MCF 10A (cell line): ENCODE data around the gene TSEN34. TPM values are rescaled to one million over a fixed set of nuclear protein-coding genes. Genes with fewer than 3 reads are reported as not detected.
"Not testable (repeated sequence)": the region's sequence is repeated elsewhere in the genome, so short reads cannot be mapped to it uniquely, and the experiment has no call there.

ENCODE experiments used
- BruUV-seq: library from RNA; stranded (reverse); fragments of 400-500 nt; replicated peaks from 2 replicates; lab custom pipeline; 2021; lab: Mats Ljungman, UMichigan
- CTCF ChIA-PET: fragments of 300-600 bp; sonication (Branson Sonifier 250); formaldehyde crosslinking; extraction: SDS; loops from one replicate; lab custom pipeline; 2021; ENCODE audit warnings: antibody characterized with exemption, inconsistent platforms; lab: Yijun Ruan, JAX
- POLR2A ChIA-PET: fragments of 300-600, 350-650 bp; sonication (Branson Sonifier 250); formaldehyde crosslinking; extraction: SDS; loops from one replicate; lab custom pipeline; 2020; ENCODE audit warnings: antibody characterized with exemption, inconsistent platforms; lab: Yijun Ruan, JAX
- DNase-seq: peaks from one replicate; pipeline ENCODE4 v3.0.0-alpha.2; 2018; ENCODE audit not compliant: unreplicated experiment
- H3K27ac Mint-ChIP-seq: one replicate; pipeline ENCODE4 v1.8.0; 2022; ENCODE audit warnings: mild to moderate bottlenecking, low read depth, mixed read lengths; ENCODE audit not compliant: unreplicated experiment
- H3K27me3 Mint-ChIP-seq: one replicate; pipeline ENCODE4 v1.8.0; 2022; ENCODE audit warnings: mixed read lengths; ENCODE audit not compliant: insufficient read depth, unreplicated experiment
- H3K36me3 Mint-ChIP-seq: one replicate; pipeline ENCODE4 v1.8.0; 2022; ENCODE audit warnings: mild to moderate bottlenecking, moderate library complexity, mixed read lengths; ENCODE audit not compliant: insufficient read depth, unreplicated experiment
- H3K4me1 Mint-ChIP-seq: one replicate; pipeline ENCODE4 v1.8.0; 2022; ENCODE audit warnings: mixed read lengths; ENCODE audit not compliant: insufficient read depth, unreplicated experiment
- H3K4me3 Mint-ChIP-seq: one replicate; pipeline ENCODE4 v1.8.0; 2022; ENCODE audit warnings: mild to moderate bottlenecking, moderate library complexity, mixed read lengths; ENCODE audit not compliant: unreplicated experiment
- H3K9me3 Mint-ChIP-seq: one replicate; pipeline ENCODE4 v1.8.0; 2022; ENCODE audit warnings: mixed read lengths; ENCODE audit not compliant: unreplicated experiment
- CTCF ChIP-seq: fragments of 200-600 bp; IDR thresholded peaks from one replicate; pipeline ENCODE4 v1.8.0; 2022; ENCODE audit warnings: antibody characterized with exemption, mild to moderate bottlenecking; ENCODE audit not compliant: unreplicated experiment
- intact Hi-C: fragments of 100-400 bp; cut with micrococcal nuclease; formaldehyde crosslinking; loops from 2 replicates; pipeline ENCODE4 v1.14.1; 2022
- total RNA-seq: library from RNA; stranded (reverse); gene quantifications from 2 replicates; pipeline ENCODE4 v1.2.3, GENCODE V29; 2022

Gene TSEN34
- total RNA-seq, 1 experiment from 2014 or later: 40.1 TPM

- H3K36me3 Mint-ChIP-seq: peaks cover 28% of the 10 kb centered on the region
Measured at GRCh38 chr19:54178581-54179261, 12.4 kb upstream of the TSEN34 start.

GRCh38 chr19:54179262-54179852, 11.8 kb upstream of the TSEN34 start:
- TF ChIP-seq CTCF: no peak
- no TSS peak for BruUV-seq
- peaks cover 34% of the 10 kb centered on the region for H3K36me3 Mint-ChIP-seq
- no peaks in the 10 kb centered on the region for H3K9me3 Mint-ChIP-seq
- no peaks in the 10 kb centered on the region for H3K4me1 Mint-ChIP-seq
- ChIA-PET CTCF (interaction anchor here (0.5 to 1.1 kb wide), 2 partner anchors 11 to 174 kb away, joined by 3 to 4 read pairs; no protein-coding TSS in a partner anchor), POLR2A (interaction anchor here (0.5 kb wide), 1 partner anchor 21 kb away, joined by 4 read pairs; no protein-coding TSS in a partner anchor)
- no peaks in the 10 kb centered on the region for H3K27me3 Mint-ChIP-seq
- no peak for DNase-seq
- intact Hi-C loops: no loop called here
- H3K4me3 Mint-ChIP-seq: no peak overlapping the region
- H3K27ac Mint-ChIP-seq: no peak overlapping the region

More at GRCh38 chr19:54178581-54179261, 12.4 kb upstream of the TSEN34 start:
- Mint-ChIP-seq H3K27me3 (no peaks in the 10 kb centered on the region), H3K4me3 (no peak overlapping the region), H3K4me1 (no peaks in the 10 kb centered on the region), H3K9me3 (no peaks in the 10 kb centered on the region), H3K27ac (no peak overlapping the region)
- no peak for TF ChIP-seq CTCF
- intact Hi-C loops: no loop called here
- CTCF ChIA-PET: no interaction called here
- BruUV-seq: no TSS peak
- no peak for DNase-seq
- POLR2A ChIA-PET: interaction anchor here (0.5 kb wide), 1 partner anchor 21 kb away, joined by 4 read pairs; no protein-coding TSS in a partner anchor

GRCh38 chr19:54179921-54180461, 11.1 kb upstream of the TSEN34 start:
- H3K27ac Mint-ChIP-seq: no peak overlapping the region
- BruUV-seq: no TSS peak
- DNase-seq: no peak
- no peaks in the 10 kb centered on the region for H3K27me3 Mint-ChIP-seq
- intact Hi-C loops: no loop called here
- no peak overlapping the region for H3K4me3 Mint-ChIP-seq
- CTCF ChIA-PET: interaction anchor here (0.5 to 1.1 kb wide), 3 partner anchors 12 to 174 kb away, joined by 3 to 4 read pairs (median 3); no protein-coding TSS in a partner anchor
- TF ChIP-seq CTCF: no peak
- no peaks in the 10 kb centered on the region for H3K9me3 Mint-ChIP-seq
- peaks cover 38% of the 10 kb centered on the region for H3K36me3 Mint-ChIP-seq
- POLR2A ChIA-PET: no interaction called here
- H3K4me1 Mint-ChIP-seq: no peaks in the 10 kb centered on the region

- H3K4me1 Mint-ChIP-seq: no peaks in the 10 kb centered on the region
- ChIA-PET CTCF (interaction anchor here (0.5 to 1.1 kb wide), 3 partner anchors 12 to 210 kb away, joined by 3 to 4 read pairs (median 3); no protein-coding TSS in a partner anchor), POLR2A (no interaction called here)
- peaks cover 44% of the 10 kb centered on the region for H3K36me3 Mint-ChIP-seq
- no peak overlapping the region for H3K4me3 Mint-ChIP-seq
- H3K27me3 Mint-ChIP-seq: no peaks in the 10 kb centered on the region
- no peak overlapping the region for H3K27ac Mint-ChIP-seq
- TF ChIP-seq CTCF: no peak
- no TSS peak for BruUV-seq
- DNase-seq: no peak
- intact Hi-C loops: no loop called here
- no peaks in the 10 kb centered on the region for H3K9me3 Mint-ChIP-seq
Measured at GRCh38 chr19:54180691-54181091, 10.4 kb upstream of the TSEN34 start.

GRCh38 chr19:54181894-54182293, 9.2 kb upstream of the TSEN34 start:
- H3K27me3 Mint-ChIP-seq, H3K27ac Mint-ChIP-seq, intact Hi-C loops, BruUV-seq, DNase-seq, H3K4me3 Mint-ChIP-seq, H3K4me1 Mint-ChIP-seq, H3K9me3 Mint-ChIP-seq: not testable (repeated sequence)
- ChIA-PET POLR2A (interaction anchor here (0.5 kb wide), 1 partner anchor 10 kb away, joined by 3 read pairs; no protein-coding TSS in a partner anchor), CTCF (interaction anchor here (0.7 kb wide), 1 partner anchor 10 kb away, joined by 3 read pairs; no protein-coding TSS in a partner anchor)
- peaks cover 40% of the 10 kb centered on the region for H3K36me3 Mint-ChIP-seq
